WTC11 (cell line): ENCODE results near the gene PIANP. TPM values are rescaled to one million over a fixed set of nuclear protein-coding genes. Genes with fewer than 3 reads are reported as not detected.
A peak's percentile ranks its signal among the peaks of the same experiment; 100 is the strongest.
"Not testable (repeated sequence)": the region's sequence is repeated elsewhere in the genome, so short reads cannot be mapped to it uniquely, and the experiment has no call there.

Experiments used
- ATAC-seq: fragments of 200-7000 bp; cut with Tn5 transposase; 2 replicates; pipeline ENCODE4 v1.10.0; 2021; ENCODE audit warnings: mild to moderate bottlenecking, moderate library complexity
- CTCF ChIA-PET: fragments of 300-600 bp; sonication (Branson Sonifier 250); formaldehyde crosslinking; loops from one replicate; lab custom pipeline; 2021; ENCODE audit warnings: antibody characterized with exemption; lab: Charles Lee
- POLR2A ChIA-PET: fragments of 350-600 bp; sonication (Branson Sonifier 250); formaldehyde crosslinking; loops from one replicate; lab custom pipeline; 2021; ENCODE audit warnings: antibody characterized with exemption; lab: Charles Lee
- DNase-seq: peaks from one replicate; pipeline ENCODE4 v3.0.0; 2021; ENCODE audit warnings: low spot score
- H3K27ac Mint-ChIP-seq: 2 replicates; pipeline ENCODE4 v1.8.0; 2021; ENCODE audit warnings: mixed read lengths
- H3K27me3 Mint-ChIP-seq: 2 replicates; pipeline ENCODE4 v1.8.0; 2021; ENCODE audit warnings: low read depth, mild to moderate bottlenecking, moderate library complexity, mixed read lengths
- H3K36me3 Mint-ChIP-seq: 2 replicates; pipeline ENCODE4 v1.8.0; 2021; ENCODE audit warnings: mixed read lengths
- H3K4me1 Mint-ChIP-seq: 2 replicates; pipeline ENCODE4 v1.8.0; 2022; ENCODE audit warnings: mixed read lengths
- H3K4me3 Mint-ChIP-seq: 2 replicates; pipeline ENCODE4 v1.8.0; 2021; ENCODE audit warnings: mild to moderate bottlenecking, moderate library complexity, mixed read lengths
- H3K9me3 Mint-ChIP-seq: 2 replicates; pipeline ENCODE4 v1.8.0; 2021; ENCODE audit warnings: mixed read lengths
- E2F1 ChIP-seq: sonication (generic); formaldehyde crosslinking; IDR thresholded peaks from 2 replicates; pipeline ENCODE4 v1.8.0; 2022; ENCODE audit warnings: mild to moderate bottlenecking, missing genetic modification reagents
- E2F5 ChIP-seq: sonication (generic); formaldehyde crosslinking; IDR thresholded peaks from 2 replicates; pipeline ENCODE4 v1.8.1; 2022; ENCODE audit warnings: mild to moderate bottlenecking, moderate library complexity, missing genetic modification reagents
- ETV6 ChIP-seq: sonication (generic); formaldehyde crosslinking; IDR thresholded peaks from 2 replicates; pipeline ENCODE4 v1.8.1; 2022; ENCODE audit warnings: mild to moderate bottlenecking, missing genetic modification reagents
- FOXP1 ChIP-seq: sonication (generic); formaldehyde crosslinking; IDR thresholded peaks from 2 replicates; pipeline ENCODE4 v1.8.0; 2022; ENCODE audit warnings: missing genetic modification reagents, mild to moderate bottlenecking, moderate library complexity, borderline replicate concordance
- GRHL2 ChIP-seq: fragments of 250-450 bp; sonication (Bioruptor Pico); IDR thresholded peaks from 2 replicates; pipeline ENCODE4 v1.8.0; 2022; ENCODE audit warnings: mild to moderate bottlenecking, moderate library complexity; ENCODE audit not compliant: insufficient replicate concordance, severe bottlenecking
- NFYB ChIP-seq: sonication (generic); formaldehyde crosslinking; conservative IDR thresholded peaks from 2 replicates; pipeline ENCODE4 v1.8.0; 2022; ENCODE audit warnings: low read depth, missing genetic modification reagents
- NR1H2 ChIP-seq: sonication (generic); formaldehyde crosslinking; IDR thresholded peaks from 2 replicates; pipeline ENCODE4 v1.9.0; 2021; ENCODE audit warnings: mild to moderate bottlenecking, moderate library complexity, missing genetic modification reagents
- PRDM15 ChIP-seq: sonication (generic); formaldehyde crosslinking; IDR thresholded peaks from 2 replicates; pipeline ENCODE4 v1.8.0; 2022; ENCODE audit warnings: missing genetic modification reagents
- PREB ChIP-seq: sonication (generic); formaldehyde crosslinking; IDR thresholded peaks from 2 replicates; pipeline ENCODE4 v1.8.1; 2022; ENCODE audit warnings: mild to moderate bottlenecking, missing genetic modification reagents, moderate library complexity, borderline replicate concordance
- PRRX2 ChIP-seq: fragments of 250-450 bp; sonication (Bioruptor Pico); IDR thresholded peaks from 2 replicates; pipeline ENCODE4 v1.8.0; 2021; ENCODE audit warnings: mild to moderate bottlenecking
- ZNF121 ChIP-seq: sonication (generic); formaldehyde crosslinking; IDR thresholded peaks from 2 replicates; pipeline ENCODE4 v1.8.0; 2023; ENCODE audit warnings: missing genetic modification reagents
- total RNA-seq: library from RNA; stranded (reverse); gene quantifications from 3 replicates; pipeline ENCODE4 v1.2.3, GENCODE V29; 2021

The PIANP gene
- total RNA-seq, 1 experiment from 2014 or later, result 7.7 TPM

GRCh38 chr12:6716874-6717437, 16.3 kb upstream of the PIANP start:
- no peak overlapping the region for H3K4me3 Mint-ChIP-seq
- TF ChIP-seq ETV6 (CRISPR knock-in tag) (no peak), NFYB (CRISPR knock-in tag) (peak; percentile 54; the same call in 1 of the 2 replicates), NR1H2 (CRISPR knock-in tag) (no peak), E2F1 (CRISPR knock-in tag) (no peak), GRHL2 (CRISPR knock-in tag) (no peak)
- TF ChIP-seq, all 79 proteins: peak for 1
- no peaks in the 10 kb centered on the region for H3K36me3 Mint-ChIP-seq
- H3K27ac Mint-ChIP-seq, result no peak overlapping the region
- peaks cover 8% of the 10 kb centered on the region for H3K9me3 Mint-ChIP-seq
- ATAC-seq (no peak), DNase-seq (no peak)
- ChIA-PET CTCF (no interaction called here), POLR2A (no interaction called here)
- H3K4me1 Mint-ChIP-seq, result no peaks in the 10 kb centered on the region
- peaks cover 18% of the 10 kb centered on the region for H3K27me3 Mint-ChIP-seq

DNA sequence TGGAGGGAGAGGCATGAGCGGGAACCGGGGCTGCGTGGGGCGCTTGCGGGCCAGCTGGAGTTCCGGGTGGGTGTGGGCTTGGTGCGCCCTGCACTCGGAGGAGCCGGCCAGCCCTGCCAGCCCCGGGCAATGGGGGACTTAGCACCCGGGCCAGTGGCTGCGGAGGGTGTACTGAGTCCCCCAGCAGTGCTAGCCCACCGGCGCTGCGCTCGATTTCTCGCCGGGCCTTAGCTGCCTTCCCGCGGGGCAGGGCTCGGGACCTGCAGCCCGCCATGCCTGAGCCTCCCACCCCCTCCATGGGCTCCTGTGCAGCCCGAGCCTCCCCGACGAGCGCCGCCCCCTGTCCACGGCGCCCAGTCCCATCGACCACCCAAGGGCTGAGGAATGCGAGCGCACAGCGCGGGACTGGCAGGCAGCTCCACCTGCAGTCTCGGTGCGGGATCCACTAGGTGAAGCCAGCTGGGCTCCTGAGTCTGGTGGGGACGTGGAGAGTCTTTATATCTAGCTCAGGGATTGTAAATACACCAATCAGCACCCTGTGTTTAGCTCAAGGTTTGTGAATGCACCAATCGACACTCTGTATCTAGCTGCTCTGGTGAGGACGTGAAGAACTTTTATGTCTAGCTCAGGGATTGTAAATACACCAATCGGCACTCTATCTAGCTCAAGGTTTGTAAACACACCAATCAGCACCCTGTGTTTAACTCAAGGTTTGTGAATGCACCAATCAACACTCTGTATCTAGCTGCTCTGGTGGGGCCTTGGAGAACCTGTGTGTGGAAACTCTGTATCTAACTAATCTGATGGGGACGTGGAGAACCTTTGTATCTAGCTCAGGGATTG, 15.6 kb upstream of the PIANP start:
- Mint-ChIP-seq H3K27ac (peak overlapping the region; percentile 80; the same call in 1 of the 2 replicates), H3K27me3 (peaks cover 13% of the 10 kb centered on the region)
- ATAC-seq, POLR2A ChIA-PET, CTCF ChIA-PET, H3K4me3 Mint-ChIP-seq, H3K36me3 Mint-ChIP-seq, H3K4me1 Mint-ChIP-seq, H3K9me3 Mint-ChIP-seq: not testable (repeated sequence)
- peak; percentile 35 for DNase-seq
- peak; percentile 51 for TF ChIP-seq NFYB (CRISPR knock-in tag)

DNA sequence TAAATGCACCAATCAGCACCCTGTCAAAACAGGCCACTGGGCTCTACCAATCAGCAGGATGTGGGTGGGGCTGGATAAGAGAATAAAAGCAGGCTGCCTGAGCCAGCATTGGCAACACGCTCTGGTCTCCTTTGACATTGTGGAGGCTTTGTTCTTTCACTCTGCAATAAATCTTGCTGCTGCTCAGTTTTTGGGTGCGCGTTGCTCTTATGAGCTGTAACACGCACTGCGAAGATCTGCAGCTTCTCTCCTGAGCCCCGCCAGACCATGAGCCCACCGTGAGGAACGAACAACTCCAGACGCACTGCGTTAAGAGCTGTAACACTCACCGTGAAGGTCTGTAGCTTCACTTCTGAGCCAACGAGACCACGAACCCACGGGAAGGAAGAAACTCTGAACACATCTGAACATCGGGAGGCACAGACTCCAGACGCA, 8.4 kb upstream of the PIANP start:
- ChIA-PET CTCF (interaction anchor here (1.6 kb wide), 1 partner anchor 24 kb away, joined by 6 read pairs; no protein-coding TSS in a partner anchor), POLR2A (no interaction called here)
- H3K36me3 Mint-ChIP-seq, result no peaks in the 10 kb centered on the region
- no peak for TF ChIP-seq PREB
- TF ChIP-seq E2F5 (CRISPR knock-in tag), result no peak
- TF ChIP-seq NFYB (CRISPR knock-in tag), result peak; percentile 66
- no peak for TF ChIP-seq PRRX2 (CRISPR knock-in tag)
- TF ChIP-seq FOXP1 (CRISPR knock-in tag), result no peak
- no peak for TF ChIP-seq ZNF121 (CRISPR knock-in tag)
- no peak for TF ChIP-seq PRDM15 (CRISPR knock-in tag)
- H3K9me3 Mint-ChIP-seq, result peaks cover 8% of the 10 kb centered on the region
- no peak for DNase-seq
- H3K4me1 Mint-ChIP-seq, result no peaks in the 10 kb centered on the region
- H3K4me3 Mint-ChIP-seq, result no peak overlapping the region
- peaks cover 19% of the 10 kb centered on the region for H3K27me3 Mint-ChIP-seq
- 0 out of 2 replicates have a peak overlapping the region, but pooled peaks have one; percentile 51 for H3K27ac Mint-ChIP-seq
- ATAC-seq, result no peak

DNA sequence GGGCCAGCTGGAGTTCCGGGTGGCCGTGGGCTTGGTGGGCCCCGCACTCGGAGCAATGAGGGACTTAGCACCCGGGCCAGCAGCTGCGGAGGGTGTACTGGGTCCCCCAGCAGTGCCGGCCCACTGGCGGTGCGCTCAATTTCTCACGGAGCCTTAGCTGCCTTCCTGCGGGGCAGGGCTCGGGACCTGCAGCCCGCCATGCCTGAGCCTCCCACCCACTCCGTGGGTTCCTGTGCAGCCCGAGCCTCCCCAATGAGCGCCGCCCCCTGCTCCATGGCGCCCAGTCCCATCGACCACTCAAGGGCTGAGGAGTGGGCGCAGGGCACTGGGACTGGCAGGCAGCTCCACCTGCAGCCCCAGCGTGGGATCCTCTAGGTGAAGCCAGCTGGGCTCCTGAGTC, 7.7 kb upstream of the PIANP start:
- H3K4me3 Mint-ChIP-seq, H3K9me3 Mint-ChIP-seq, DNase-seq, H3K4me1 Mint-ChIP-seq, ATAC-seq, H3K36me3 Mint-ChIP-seq, POLR2A ChIA-PET, H3K27ac Mint-ChIP-seq: not testable (repeated sequence)
- H3K27me3 Mint-ChIP-seq, result peaks cover 25% of the 10 kb centered on the region
- CTCF ChIA-PET, result interaction anchor here (1.5 to 1.6 kb wide), 2 partner anchors 19 to 24 kb away, joined by 4 to 6 read pairs; partner anchors contain the start of gene ZNF384
